Breast epithelium (tissue), 3 donors: ENCODE measurements around the gene PCDH8.

Experiments
- POLR2A ChIP-seq: fragments of 450-650 bp; IDR thresholded peaks from one replicate; pipeline ENCODE4 v1.6.1; 2016; ENCODE audit warnings: antibody characterized with exemption, mild to moderate bottlenecking, moderate library complexity
- POLR2AphosphoS5 ChIP-seq, 3 donors: sonication (generic); formaldehyde crosslinking; IDR thresholded peaks; one replicate each; pipeline ENCODE4 v1.6.1; 2017; ENCODE audit warnings: antibody characterized with exemption in 3 of 3
- TF ChIP-seq, protein P1 (sequence below), 3 donors: fragments of 450-650 bp; IDR thresholded peaks; one replicate each; pipeline ENCODE4 v1.5.1; 2016 to 2017; ENCODE audit warnings: antibody characterized with exemption in 3 of 3, mild to moderate bottlenecking in 3 of 3, moderate library complexity in 3 of 3

DNA sequence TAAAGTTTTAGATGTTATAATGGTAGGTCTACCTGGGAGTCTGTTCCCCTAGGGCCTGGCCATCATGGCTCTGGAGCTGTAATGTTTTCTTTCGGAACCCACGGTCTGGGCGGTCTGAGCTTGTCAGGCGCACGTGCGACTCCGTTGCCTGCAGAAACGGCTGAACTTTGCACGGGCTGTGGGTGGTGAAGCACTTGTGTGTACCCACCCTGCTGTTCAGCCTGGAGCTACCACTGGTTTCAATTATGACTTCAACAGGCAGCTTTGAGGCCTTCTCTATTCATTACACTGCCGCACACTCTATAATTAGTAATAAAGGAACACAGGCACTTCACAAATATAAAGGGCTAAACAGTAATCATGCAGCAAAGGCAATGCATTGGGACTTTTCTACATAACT, 6.0 kb downstream of the PCDH8 start:
- TF ChIP-seq POLR2A (no peak), POLR2AphosphoS5 (IDR thresholded peaks at IDR 0.05) (no peak)
- TF ChIP-seq, protein P1, sequence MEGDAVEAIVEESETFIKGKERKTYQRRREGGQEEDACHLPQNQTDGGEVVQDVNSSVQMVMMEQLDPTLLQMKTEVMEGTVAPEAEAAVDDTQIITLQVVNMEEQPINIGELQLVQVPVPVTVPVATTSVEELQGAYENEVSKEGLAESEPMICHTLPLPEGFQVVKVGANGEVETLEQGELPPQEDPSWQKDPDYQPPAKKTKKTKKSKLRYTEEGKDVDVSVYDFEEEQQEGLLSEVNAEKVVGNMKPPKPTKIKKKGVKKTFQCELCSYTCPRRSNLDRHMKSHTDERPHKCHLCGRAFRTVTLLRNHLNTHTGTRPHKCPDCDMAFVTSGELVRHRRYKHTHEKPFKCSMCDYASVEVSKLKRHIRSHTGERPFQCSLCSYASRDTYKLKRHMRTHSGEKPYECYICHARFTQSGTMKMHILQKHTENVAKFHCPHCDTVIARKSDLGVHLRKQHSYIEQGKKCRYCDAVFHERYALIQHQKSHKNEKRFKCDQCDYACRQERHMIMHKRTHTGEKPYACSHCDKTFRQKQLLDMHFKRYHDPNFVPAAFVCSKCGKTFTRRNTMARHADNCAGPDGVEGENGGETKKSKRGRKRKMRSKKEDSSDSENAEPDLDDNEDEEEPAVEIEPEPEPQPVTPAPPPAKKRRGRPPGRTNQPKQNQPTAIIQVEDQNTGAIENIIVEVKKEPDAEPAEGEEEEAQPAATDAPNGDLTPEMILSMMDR (IDR thresholded peaks at IDR 0.05): no peak
